ENCODE measurements around the gene CDC42SE1.
"Not testable (repeated sequence)": the region's sequence is repeated elsewhere in the genome, so short reads cannot be mapped to it uniquely, and the experiment has no call there.

Gene CDC42SE1, protein sequence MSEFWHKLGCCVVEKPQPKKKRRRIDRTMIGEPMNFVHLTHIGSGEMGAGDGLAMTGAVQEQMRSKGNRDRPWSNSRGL

DNA sequence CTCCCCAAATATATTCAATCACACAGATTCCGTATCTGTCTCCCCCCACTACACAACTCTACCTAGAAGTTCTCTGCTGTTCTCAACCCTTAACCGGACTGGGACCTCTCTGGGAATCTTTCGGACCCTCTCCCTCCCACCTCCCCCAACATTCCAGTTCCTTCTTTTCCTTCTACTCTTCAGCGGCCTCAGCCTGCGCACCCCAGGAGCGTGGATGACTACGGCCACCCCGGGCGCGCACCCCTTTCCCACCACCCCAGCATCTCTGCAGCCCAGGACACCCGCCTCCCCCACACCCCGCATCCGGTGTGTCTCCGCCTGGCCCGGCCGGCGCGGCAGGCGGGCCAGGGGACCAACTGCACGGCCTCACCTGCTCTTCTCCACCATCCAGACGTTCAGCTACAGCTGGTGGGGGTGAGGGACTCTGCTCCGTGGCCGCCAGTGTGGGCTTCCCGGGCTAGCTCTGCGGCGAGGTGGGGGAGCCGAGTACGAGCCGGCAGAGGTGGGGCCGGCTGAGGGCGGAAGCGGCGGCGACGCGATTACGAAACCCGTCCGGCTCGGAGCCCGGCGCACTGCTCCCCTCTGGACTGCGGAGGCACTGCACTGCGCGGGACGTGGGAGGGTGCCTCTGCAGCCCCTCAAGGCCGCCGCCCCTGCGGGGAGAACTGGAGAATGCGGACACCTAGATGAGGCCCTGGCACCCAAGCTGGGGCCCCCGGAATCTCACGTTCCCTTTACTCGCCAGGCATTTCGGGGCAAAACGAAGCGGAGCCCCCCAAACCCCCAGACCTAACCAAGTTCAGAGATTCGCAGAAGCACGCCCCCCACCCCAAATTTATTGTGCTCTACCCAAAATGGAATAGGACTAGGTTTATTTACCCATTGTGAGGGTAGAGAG, at the start of gene CDC42SE1:
Gene CDC42SE1, minus strand, starts transcription at position 514 of the 898 bp plus-strand sequence. CDS start 3,892 bp downstream, outside the sequence.
- Histone ChIP-seq H3K27me3 (peaks cover 0 to 4% (median 0%) of the 10 kb centered on the region in 11 experiments; a peak in 2 of 22 replicates), H4K20me1 (peaks cover 39 to 57% (median 47%) of the 10 kb centered on the region in 11 experiments), H3K4me3 (peak within 1 kb of the TSS; percentile 80 to 99 (median 96)), H3K4me2 (peak within 1 kb of the TSS; percentile 92 to 100 (median 99)), H3K9me3 (replicated peaks in 1 of 11) (no peaks in the 10 kb centered on the region), H3K9ac (peak within 1 kb of the TSS; percentile 89 to 99 (median 95)), H3K4me1 (peaks cover 56 to 68% (median 62%) of the 10 kb centered on the region in 10 experiments), H3K27ac (peak within 1 kb of the TSS; percentile 86 to 99 (median 96)), H3K36me3 (peaks cover 25 to 61% (median 55%) of the 10 kb centered on the region in 11 experiments)
- peak; percentile 11 to 96 (median 92); a peak in 18 of 22 replicates for TF ChIP-seq Cebpa-rat (IDR thresholded peaks at IDR 0.05)

DNA sequence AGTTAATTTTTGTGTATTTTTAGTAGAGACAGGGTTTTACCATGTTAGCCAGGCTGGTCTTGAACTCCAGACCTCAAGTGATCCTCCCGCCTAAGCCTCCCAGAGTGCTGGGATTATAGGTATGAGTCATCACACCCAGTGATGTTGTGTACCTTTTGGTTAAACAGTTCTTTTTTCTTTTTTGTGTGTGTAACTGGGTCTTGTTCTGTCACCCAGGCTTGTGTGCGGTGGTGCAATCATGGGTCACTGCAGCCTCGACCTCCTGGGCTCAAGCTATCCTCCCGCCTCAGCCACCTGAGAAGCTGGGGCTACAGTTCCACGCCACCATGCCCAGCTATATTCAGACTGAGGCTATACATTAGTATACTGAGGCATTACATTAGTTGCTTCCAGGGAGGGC, 48.9 kb upstream of the CDC42SE1 start:
- Histone ChIP-seq H4K20me1 (no peaks in the 10 kb centered on the region), H3K36me3 (peaks cover 0 to 33% (median 16%) of the 10 kb centered on the region in 11 experiments; a peak in 17 of 22 replicates), H3K27ac (no peak overlapping the region), H3K4me2 (no peak overlapping the region), H3K4me3 (no peak overlapping the region), H3K9ac (no peak overlapping the region), H3K9me3 (replicated peaks in 1 of 11) (no peaks in the 10 kb centered on the region), H3K4me1 (peaks cover 0 to 13% (median 0%) of the 10 kb centered on the region in 10 experiments; a peak in 6 of 20 replicates), H3K27me3 (no peaks in the 10 kb centered on the region)
- no peak for TF ChIP-seq Cebpa-rat (IDR thresholded peaks at IDR 0.05)

DNA sequence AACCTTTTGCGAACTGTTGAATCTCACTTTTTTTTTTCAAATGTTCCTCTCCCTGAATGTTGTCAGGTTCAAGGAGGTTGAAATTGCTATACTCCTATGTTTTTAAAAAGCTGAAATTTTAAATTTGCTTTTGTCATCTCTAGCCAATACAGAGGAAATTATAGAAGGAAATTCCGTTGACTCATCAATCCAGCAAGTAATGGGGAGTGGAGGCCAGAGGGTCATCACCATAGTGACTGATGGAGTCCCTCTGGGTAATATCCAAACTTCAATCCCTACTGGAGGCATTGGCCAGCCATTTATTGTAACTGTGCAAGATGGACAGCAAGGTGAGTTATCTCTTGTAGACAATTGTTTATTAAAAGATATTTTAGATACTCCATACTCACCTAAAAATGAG, 47.5 kb upstream of the CDC42SE1 start:
- Histone ChIP-seq H3K9ac (no peak overlapping the region), H3K27ac (no peak overlapping the region), H3K4me3 (no peak overlapping the region), H3K4me2 (peak overlapping the region in 2 of 11 experiments; percentile 7 to 15; a peak in 2 of 22 replicates), H4K20me1 (no peaks in the 10 kb centered on the region), H3K9me3 (replicated peaks in 1 of 11) (no peaks in the 10 kb centered on the region), H3K36me3 (peaks cover 0 to 33% (median 16%) of the 10 kb centered on the region in 11 experiments; a peak in 17 of 22 replicates), H3K4me1 (peaks cover 0 to 13% (median 0%) of the 10 kb centered on the region in 10 experiments; a peak in 6 of 20 replicates), H3K27me3 (no peaks in the 10 kb centered on the region)
- TF ChIP-seq Cebpa-rat (IDR thresholded peaks at IDR 0.05), result no peak

DNA sequence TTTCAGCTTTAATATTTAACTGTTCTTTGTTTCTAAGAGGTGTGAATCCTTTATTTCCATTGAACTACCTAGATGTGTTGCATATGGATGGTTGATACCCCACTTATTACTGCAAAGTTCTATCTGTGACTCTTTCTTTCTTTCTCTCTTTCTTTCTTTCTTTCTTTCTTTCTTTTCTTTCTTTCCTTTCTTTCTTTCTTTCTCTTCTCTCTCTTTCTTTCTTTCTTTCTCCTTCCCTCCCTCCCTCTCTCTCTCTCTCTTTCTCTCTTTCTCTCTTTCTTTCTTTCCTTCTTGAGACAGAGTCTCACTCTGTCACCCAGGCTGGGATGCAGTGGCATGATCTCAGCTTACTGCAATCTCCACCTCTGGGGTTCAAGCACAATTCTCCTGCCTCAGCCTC, 45.2 kb upstream of the CDC42SE1 start:
- Histone ChIP-seq H3K27me3 (no peaks in the 10 kb centered on the region), H3K4me2 (no peak overlapping the region), H3K9ac (no peak overlapping the region), H3K4me3 (no peak overlapping the region), H3K27ac (no peak overlapping the region), H4K20me1 (no peaks in the 10 kb centered on the region), H3K9me3 (replicated peaks in 1 of 11) (no peaks in the 10 kb centered on the region), H3K4me1 (peaks cover 0 to 13% (median 0%) of the 10 kb centered on the region in 10 experiments; a peak in 6 of 20 replicates), H3K36me3 (peaks cover 0 to 24% (median 15%) of the 10 kb centered on the region in 11 experiments; a peak in 16 of 22 replicates)
- TF ChIP-seq Cebpa-rat (IDR thresholded peaks at IDR 0.05), result no peak

DNA sequence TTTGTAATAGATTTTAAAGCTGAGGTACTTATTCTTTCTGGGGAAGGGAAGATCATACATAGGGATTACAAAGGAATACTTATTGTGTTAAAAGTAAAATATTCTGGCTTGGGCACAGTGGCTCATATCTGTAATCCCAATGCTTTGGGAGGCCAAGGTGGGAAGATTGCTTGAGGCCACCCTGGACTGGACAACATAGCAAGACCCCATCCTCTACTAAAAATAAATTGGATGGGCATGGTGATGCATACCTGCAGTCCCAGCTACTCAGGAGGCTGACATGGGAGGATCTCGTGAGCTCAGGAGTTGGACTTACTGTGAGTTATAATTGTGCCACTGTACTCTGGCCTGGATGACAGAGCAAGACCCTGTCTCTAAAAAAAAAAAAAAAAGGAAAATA, 38.7 kb upstream of the CDC42SE1 start:
- no peaks in the 10 kb centered on the region for H3K27me3 ChIP-seq
- H3K9ac ChIP-seq, result no peak overlapping the region
- H3K9me3 ChIP-seq (replicated peaks in 1 of 11), result no peaks in the 10 kb centered on the region
- TF ChIP-seq Cebpa-rat (IDR thresholded peaks at IDR 0.05), result no peak
- no peak overlapping the region for H3K27ac ChIP-seq
- no peaks in the 10 kb centered on the region for H4K20me1 ChIP-seq
- H3K4me2 ChIP-seq, result no peak overlapping the region
- H3K4me1 ChIP-seq, result peaks cover 0 to 13% (median 2%) of the 10 kb centered on the region in 10 experiments; a peak in 8 of 20 replicates
- H3K4me3 ChIP-seq, result no peak overlapping the region
- H3K36me3 ChIP-seq, result peaks cover 0 to 6% (median 0%) of the 10 kb centered on the region in 11 experiments; a peak in 3 of 22 replicates

DNA sequence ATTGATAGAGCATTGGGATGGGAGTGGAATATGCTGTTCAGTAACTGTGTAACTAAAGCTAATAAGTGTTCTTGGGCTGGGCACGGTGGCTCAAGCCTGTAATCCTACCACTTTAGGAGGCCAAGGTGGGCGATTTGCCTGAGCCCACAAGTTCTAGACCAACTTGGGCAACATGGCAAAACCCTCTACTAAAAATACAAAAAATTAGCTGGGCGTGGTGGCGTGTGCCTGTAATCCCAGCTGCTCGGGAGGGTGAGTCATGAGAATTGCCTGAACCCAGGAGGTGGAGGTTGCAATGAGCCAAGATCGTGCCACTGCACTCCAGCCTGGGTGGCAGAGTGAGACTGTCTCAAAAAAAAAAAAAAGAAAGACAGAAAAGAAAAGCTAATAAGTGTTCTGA, 38.0 kb upstream of the CDC42SE1 start:
- not testable (repeated sequence) for H3K27me3 ChIP-seq; H4K20me1 ChIP-seq; H3K9me3 ChIP-seq (replicated peaks in 1 of 11); H3K9ac ChIP-seq; H3K4me3 ChIP-seq; H3K36me3 ChIP-seq
- Histone ChIP-seq H3K4me2 (peak overlapping the region in 5 of 11 experiments; percentile 5 to 55 (median 22); a peak in 5 of 22 replicates), H3K4me1 (peaks cover 0 to 13% (median 2%) of the 10 kb centered on the region in 10 experiments; a peak in 8 of 20 replicates), H3K27ac (peak overlapping the region in 1 of 11 experiments; percentile 21; a peak in 1 of 22 replicates)

DNA sequence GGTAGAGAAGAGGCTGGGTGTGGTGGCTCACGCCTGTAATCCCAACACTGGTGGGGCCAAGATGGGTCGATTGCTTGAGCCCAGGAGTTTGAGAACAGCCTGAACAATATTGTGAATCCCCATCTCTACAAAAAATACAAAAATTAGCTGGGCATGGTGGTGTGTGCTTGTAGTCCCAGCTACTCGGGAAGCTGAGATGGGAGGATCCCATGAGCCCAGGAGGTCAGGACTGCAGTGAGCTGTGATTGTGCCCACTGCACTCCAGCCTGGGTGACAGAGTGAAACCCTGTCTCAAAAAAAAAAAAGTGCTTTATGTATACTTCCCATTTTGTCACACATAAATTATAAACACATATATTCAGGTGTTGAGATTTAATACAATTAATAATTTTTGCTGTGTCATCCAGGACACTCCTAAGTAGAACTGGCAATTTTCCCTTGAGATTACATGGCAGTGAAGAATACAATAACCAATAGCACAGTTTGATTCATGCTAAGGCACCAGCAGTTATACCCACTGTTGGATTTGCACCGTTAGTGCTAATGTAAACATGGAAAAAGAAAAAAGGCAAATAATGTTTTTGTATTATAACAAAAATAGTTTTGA, 26.6 kb upstream of the CDC42SE1 start:
- H4K20me1 ChIP-seq, result no peaks in the 10 kb centered on the region
- H3K27ac ChIP-seq, result peak overlapping the region in 2 of 11 experiments; percentile 10 to 14; a peak in 2 of 22 replicates
- H3K4me2 ChIP-seq, result no peak overlapping the region
- H3K27me3 ChIP-seq, result no peaks in the 10 kb centered on the region
- no peak for TF ChIP-seq Cebpa-rat (IDR thresholded peaks at IDR 0.05)
- H3K9me3 ChIP-seq (replicated peaks in 1 of 11), result no peaks in the 10 kb centered on the region
- no peak overlapping the region for H3K9ac ChIP-seq
- H3K36me3 ChIP-seq, result peaks cover 0 to 19% (median 0%) of the 10 kb centered on the region in 11 experiments; a peak in 3 of 22 replicates
- H3K4me3 ChIP-seq, result no peak overlapping the region
- H3K4me1 ChIP-seq, result peaks cover 8 to 18% (median 10%) of the 10 kb centered on the region in 10 experiments; a peak in 18 of 20 replicates

DNA sequence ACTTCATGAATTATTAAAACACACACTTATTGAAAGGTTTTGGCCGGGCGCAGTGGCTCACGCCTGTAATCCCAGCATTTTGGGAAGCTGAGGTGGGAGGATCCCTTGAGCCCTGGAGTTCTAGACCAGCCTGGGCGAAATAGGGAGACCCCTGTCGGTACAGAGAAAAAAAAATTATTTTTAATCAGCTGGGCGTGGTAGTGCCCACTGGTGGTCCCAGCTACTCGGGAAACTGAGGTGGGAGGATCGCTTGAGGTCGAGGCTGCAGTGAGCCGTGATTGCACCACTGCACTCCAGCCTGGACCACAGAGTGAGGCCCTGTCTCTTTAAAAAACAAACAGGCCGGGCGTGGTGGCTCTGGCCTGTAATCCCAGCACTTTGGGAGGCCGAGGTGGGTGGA, 12.8 kb upstream of the CDC42SE1 start:
- H3K4me1 ChIP-seq, result peaks cover 27 to 41% (median 35%) of the 10 kb centered on the region in 10 experiments
- H3K36me3 ChIP-seq, result peaks cover 0 to 56% (median 32%) of the 10 kb centered on the region in 11 experiments; a peak in 21 of 22 replicates
- H3K9ac ChIP-seq, result no peak overlapping the region; a peak in 1 of 22 replicates
- no peaks in the 10 kb centered on the region for H3K27me3 ChIP-seq
- H4K20me1 ChIP-seq, result peaks cover 0 to 6% (median 2%) of the 10 kb centered on the region in 11 experiments; a peak in 5 of 22 replicates
- no peaks in the 10 kb centered on the region for H3K9me3 ChIP-seq (replicated peaks in 1 of 11)
- H3K4me2 ChIP-seq, result peak overlapping the region in 9 of 11 experiments; percentile 71 to 94 (median 86); a peak in 13 of 22 replicates
- TF ChIP-seq Cebpa-rat (IDR thresholded peaks at IDR 0.05), result no peak
- H3K4me3 ChIP-seq, result no peak overlapping the region
- 0 out of 22 replicates have a peak overlapping the region, but pooled peaks of 1 of the 11 experiments have one; percentile 96 for H3K27ac ChIP-seq
